Kidney tubule cell (primary cell): ENCODE measurements around the gene EEA1.
"Not testable (repeated sequence)": the region's sequence is repeated elsewhere in the genome, so short reads cannot be mapped to it uniquely, and the experiment has no call there.

Experiments used
- DNase-seq: peaks from one replicate; pipeline ENCODE4 v3.0.0-alpha.2; 2018; ENCODE audit warnings: low spot score

Gene EEA1

GRCh38 chr12:92802906-92803305 lies 126.2 kb downstream of the EEA1 start:
- no peak for DNase-seq

- DNase-seq = peak; percentile 10
Measured at GRCh38 chr12:92796650-92797049, 132.4 kb downstream of the EEA1 start.

GRCh38 chr12:92794814-92795213 lies 134.3 kb downstream of the EEA1 start:
- no peak for DNase-seq

GRCh38 chr12:92794356-92794755 lies 134.7 kb downstream of the EEA1 start:
- not testable (repeated sequence) for DNase-seq

GRCh38 chr12:92786045-92786444 lies 143.1 kb downstream of the EEA1 start:
- no peak for DNase-seq

GRCh38 chr12:92785563-92785950 lies 143.5 kb downstream of the EEA1 start:
- no peak for DNase-seq

- DNase-seq = peak; percentile 79
Measured at GRCh38 chr12:92784797-92785562, 144.1 kb downstream of the EEA1 start.

GRCh38 chr12:92784356-92784755 lies 144.7 kb downstream of the EEA1 start:
- DNase-seq = no peak

- DNase-seq = no peak
Measured at GRCh38 chr12:92779902-92780301, 149.2 kb downstream of the EEA1 start.

- DNase-seq = no peak
Measured at GRCh38 chr12:92778525-92778924, 150.6 kb downstream of the EEA1 start.

GRCh38 chr12:92775416-92775815 lies 153.7 kb downstream of the EEA1 start:
- no peak for DNase-seq

- DNase-seq = no peak
Measured at GRCh38 chr12:92771001-92771400, 158.1 kb downstream of the EEA1 start.

- DNase-seq = no peak
Measured at GRCh38 chr12:92769124-92769901, 159.8 kb downstream of the EEA1 start.

GRCh38 chr12:92765871-92766270 lies 163.2 kb downstream of the EEA1 start:
- no peak for DNase-seq

GRCh38 chr12:92764831-92765230 lies 164.3 kb downstream of the EEA1 start:
- DNase-seq = no peak

- no peak for DNase-seq
Measured at GRCh38 chr12:92762773-92763172, 166.3 kb downstream of the EEA1 start.

- DNase-seq = peak; percentile 92
Measured at GRCh38 chr12:92759634-92760268, 169.3 kb downstream of the EEA1 start.

- DNase-seq = no peak
Measured at GRCh38 chr12:92757597-92758121, 171.4 kb downstream of the EEA1 start.

GRCh38 chr12:92756898-92757596 lies 172.0 kb downstream of the EEA1 start:
- no peak for DNase-seq

- DNase-seq = no peak
Measured at GRCh38 chr12:92753976-92754885, 174.9 kb downstream of the EEA1 start.

- DNase-seq = not testable (repeated sequence)
Measured at GRCh38 chr12:92749691-92750090, 179.4 kb downstream of the EEA1 start.
